GM12878 (cell line): ENCODE results near the gene ADAMTS13. TPM values are rescaled to one million over a fixed set of nuclear protein-coding genes. Genes with fewer than 3 reads are reported as not detected.

Experiments
- ATAC-seq: fragments of 200-7000 bp; cut with Tn5 transposase; 3 replicates; pipeline ENCODE4 v1.9.1; 2020; ENCODE audit warnings: mild to moderate bottlenecking, moderate library complexity
- BruUV-seq: library from RNA; stranded (reverse); fragments of 400-500 nt; replicated peaks from 2 replicates; lab custom pipeline; 2021; lab: Mats Ljungman, UMichigan
- CTCF ChIA-PET: fragments of 300-600 bp; sonication (Branson Sonifier 250); formaldehyde crosslinking; extraction: SDS; loops from one replicate; lab custom pipeline; 2021; ENCODE audit warnings: inconsistent platforms; lab: Yijun Ruan, JAX
- POLR2A ChIA-PET: fragments of 350-600 bp; formaldehyde crosslinking; extraction: SDS; loops from one replicate; lab custom pipeline; 2021; ENCODE audit warnings: inconsistent platforms; lab: Charles Lee
- RAD21 ChIA-PET: fragments of 300-600 bp; sonication (Branson Sonifier 250); formaldehyde crosslinking; loops from one replicate; lab custom pipeline; 2023; ENCODE audit warnings: antibody characterized with exemption; ENCODE audit not compliant: unreplicated experiment; lab: Charles Lee
- SMC1A ChIA-PET: fragments of 300-600 bp; sonication (Branson Sonifier 250); formaldehyde crosslinking; loops from one replicate; lab custom pipeline; 2023; ENCODE audit not compliant: unreplicated experiment, uncharacterized antibody; lab: Charles Lee
- DNase-seq: peaks from one replicate; pipeline ENCODE4 v3.0.0-alpha.2; 2011; ENCODE audit warnings: low read depth, low spot score
- FAIRE-seq: peaks from 3 replicates; lab custom pipeline; 2011; peaks lifted over from hg19 to GRCh38; lab: Jason Lieb, UNC
- H2AFZ ChIP-seq: 2 replicates; pipeline ENCODE4 v1.6.0; 2011; ENCODE audit warnings: low read depth, low read length, control low read depth; ENCODE audit not compliant: control insufficient read depth
- H3K27ac ChIP-seq: 2 replicates; pipeline ENCODE4 v1.5.1; 2011; ENCODE audit warnings: control low read depth; ENCODE audit not compliant: control insufficient read depth, insufficient read depth
- H3K27me3 ChIP-seq, 2 experiments: replicated peaks in 1 of 2; 2 replicates each; pipeline versions ENCODE4 v1.6.0 to v1.6.1; 2011; ENCODE audit warnings: low read length in 1 of 2; ENCODE audit not compliant: control insufficient read depth in 2 of 2, insufficient read depth in 2 of 2
- H3K36me3 ChIP-seq, 2 experiments: 2 replicates each; pipeline ENCODE4 v1.5.1; 2011; ENCODE audit warnings: low read length in 1 of 2; ENCODE audit not compliant: control insufficient read depth in 2 of 2, insufficient read depth in 2 of 2
- H3K4me1 ChIP-seq: 2 replicates; pipeline ENCODE4 v1.6.1; 2011; ENCODE audit warnings: mild to moderate bottlenecking, low read length, moderate library complexity, mixed read lengths; ENCODE audit not compliant: control insufficient read depth, insufficient read depth
- H3K4me2 ChIP-seq: 2 replicates; pipeline ENCODE4 v1.6.0; 2011; ENCODE audit warnings: control low read depth; ENCODE audit not compliant: control insufficient read depth, insufficient read depth
- H3K4me3 ChIP-seq: fragments of 200-600 bp; sonication (generic); 2 replicates; pipeline ENCODE4 v1.5.1; 2016
- H3K79me2 ChIP-seq: 2 replicates; pipeline ENCODE4 v1.6.0; 2011; ENCODE audit warnings: low read length; ENCODE audit not compliant: control insufficient read depth, insufficient read depth
- H3K9ac ChIP-seq: 2 replicates; pipeline ENCODE4 v1.8.0; 2011; ENCODE audit warnings: low read length, control low read depth, mixed read lengths; ENCODE audit not compliant: control insufficient read depth, insufficient read depth
- H3K9me3 ChIP-seq: replicated peaks from 3 replicates; pipeline ENCODE4 v1.5.1; 2011; ENCODE audit warnings: mild to moderate bottlenecking, low read length; ENCODE audit not compliant: control insufficient read depth, insufficient read depth
- H4K20me1 ChIP-seq: 2 replicates; pipeline ENCODE4 v1.6.0; 2011; ENCODE audit not compliant: control insufficient read depth, insufficient read depth
- ATF3 ChIP-seq: IDR thresholded peaks from 2 replicates; pipeline ENCODE4 v1.6.1; 2011; ENCODE audit warnings: low read depth, mild to moderate bottlenecking, low read length, moderate library complexity, borderline replicate concordance; ENCODE audit errors: extremely low read depth
- BCLAF1 ChIP-seq: fragments of 450-650 bp; IDR thresholded peaks from 2 replicates; pipeline ENCODE4 v1.6.1; 2017; ENCODE audit warnings: antibody characterized with exemption, mild to moderate bottlenecking, moderate library complexity
- BRCA1 ChIP-seq: IDR thresholded peaks from 2 replicates; pipeline ENCODE4 v1.6.1; 2011; ENCODE audit warnings: low read depth, low read length, improper control_type of control experiment
- CHD1 ChIP-seq: IDR thresholded peaks from 2 replicates; pipeline ENCODE4 v1.6.1; 2012; ENCODE audit warnings: low read depth, low read length, improper control_type of control experiment
- CHD4 ChIP-seq: fragments of 200-600 bp; sonication (generic); IDR thresholded peaks from 2 replicates; pipeline ENCODE4 v1.6.1; 2016; ENCODE audit warnings: mild to moderate bottlenecking
- IKZF1 ChIP-seq: fragments of 450-650 bp; conservative IDR thresholded peaks from 2 replicates; pipeline ENCODE4 v1.6.1; 2017; ENCODE audit warnings: antibody characterized with exemption, mild to moderate bottlenecking
- JUNB ChIP-seq: IDR thresholded peaks from 2 replicates; pipeline ENCODE4 v1.6.1; 2016; ENCODE audit warnings: antibody characterized with exemption, mild to moderate bottlenecking
- MAX ChIP-seq: IDR thresholded peaks from 2 replicates; pipeline ENCODE4 v1.6.1; 2012; ENCODE audit warnings: low read depth, low read length, improper control_type of control experiment
- NR2C1 ChIP-seq: fragments of 450-650 bp; IDR thresholded peaks from 2 replicates; pipeline ENCODE4 v1.6.1; 2017; ENCODE audit warnings: antibody characterized with exemption, mild to moderate bottlenecking, moderate library complexity
- PKNOX1 ChIP-seq: fragments of 450-650 bp; IDR thresholded peaks from 2 replicates; pipeline ENCODE4 v1.6.1; 2016; ENCODE audit warnings: mild to moderate bottlenecking
- SMAD1 ChIP-seq: fragments of 450-650 bp; IDR thresholded peaks from 2 replicates; pipeline ENCODE4 v1.6.1; 2018; ENCODE audit warnings: mild to moderate bottlenecking, low read depth; ENCODE audit not compliant: partially characterized antibody
- SMARCA5 ChIP-seq: fragments of 450-650 bp; IDR thresholded peaks from 2 replicates; pipeline ENCODE4 v1.6.1; 2017; ENCODE audit warnings: mild to moderate bottlenecking
- SREBF2 ChIP-seq: IDR thresholded peaks from 2 replicates; pipeline ENCODE4 v1.6.1; 2012; ENCODE audit warnings: mild to moderate bottlenecking, low read length
- STAT3 ChIP-seq: IDR thresholded peaks from 2 replicates; pipeline ENCODE4 v1.6.1; 2011; ENCODE audit warnings: low read depth, low read length, improper control_type of control experiment
- YY1 ChIP-seq: IDR thresholded peaks from 2 replicates; pipeline ENCODE4 v1.6.1; 2011; ENCODE audit warnings: low read depth, mild to moderate bottlenecking, low read length
- WGBS: methylation state at CpG from one replicate; pipeline ENCODE4 v1.1.6; 2016; ENCODE audit warnings: low lambda C conversion rate; ENCODE audit not compliant: insufficient replicate concordance, insufficient coverage; ENCODE audit errors: missing lambda C conversion rate; 5-methylcytosine and 5-hydroxymethylcytosine counted together
- in situ Hi-C: fragments of 300-500 bp; cut with MboI; formaldehyde crosslinking; loops from 9 replicates; pipeline ENCODE4 v1.14.3; 2018; ENCODE audit warnings: mixed read lengths
- intact Hi-C: fragments of 100-400 bp; cut with micrococcal nuclease; formaldehyde crosslinking; loops from one replicate; pipeline ENCODE4 v1.14.2; 2022; ENCODE audit not compliant: unreplicated experiment
- polyA plus RNA-seq, 11 experiments: library from polyadenylated mRNA; depleted of rRNA in 4 of 11; unstranded in 6 of 11; stranded (reverse) in 5 of 11; fragments of >200 nt; fragmentation: Nextera tagmentation in 4 of 11; fragmentation: Illumina TruSeq in 1 of 11; extraction: Ambion mirVana in 4 of 11; extraction: Trizol in 1 of 11; gene quantifications; 1 replicate in 1 of 11; 2 replicates in 10 of 11; pipeline versions ENCODE4 v1.2.1 to v1.2.3, GENCODE V29; 2011 to 2016; ENCODE audit warnings: inconsistent platforms in 2 of 11, missing spikeins in 2 of 11, low read depth in 1 of 11
- total RNA-seq, 4 experiments: library from RNA; depleted of rRNA in 3 of 4; stranded (reverse); fragments of >200 nt in 3 of 4; fragmentation: Illumina TruSeq in 1 of 4; extraction: Trizol in 1 of 4; gene quantifications; 2 replicates each; pipeline versions ENCODE4 v1.2.1 to v1.2.3, GENCODE V29; 2013 to 2021

Gene ADAMTS13
- total and polyA plus RNA-seq, 10 of the 15 experiments (the other 5 are each of a cell fraction or from before 2014, with no cell fraction given), result 0.08 to 2.4 (median 0.28) TPM

DNA sequence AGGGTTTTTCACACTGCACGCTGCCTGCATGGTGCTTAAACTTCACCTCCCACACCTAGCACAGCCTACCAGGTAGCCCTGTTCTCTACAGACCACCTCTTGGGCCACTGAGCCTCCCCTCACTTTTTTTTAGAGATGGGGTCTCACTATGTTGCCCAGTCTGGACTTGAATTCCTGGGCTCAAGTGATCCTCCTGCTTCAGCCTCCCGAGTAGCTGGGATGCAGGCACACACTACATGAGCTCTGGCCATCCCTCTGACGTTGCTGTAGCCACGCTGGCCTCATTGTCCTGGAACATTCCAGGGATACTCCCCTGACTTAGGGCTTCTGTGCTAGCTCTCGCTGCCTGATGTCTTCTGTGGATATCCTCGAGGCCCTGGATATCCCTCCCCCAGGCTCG, 30.4 kb downstream of the ADAMTS13 start:
- intact Hi-C loops, result no loop called here
- Histone ChIP-seq H3K79me2 (no peaks in the 10 kb centered on the region), H3K9ac (no peak overlapping the region), H3K27ac (no peak overlapping the region), H3K36me3 (no peaks in the 10 kb centered on the region), H3K9me3 (no peaks in the 10 kb centered on the region), H2AFZ (no peak overlapping the region), H4K20me1 (no peaks in the 10 kb centered on the region), H3K4me2 (no peak overlapping the region), H3K27me3 (no peaks in the 10 kb centered on the region; a peak in 1 of 4 replicates), H3K4me1 (no peaks in the 10 kb centered on the region), H3K4me3 (no peak overlapping the region)
- SMC1A ChIA-PET, result no interaction called here
- WGBS, result 10% methylated on average over 7 of the region's 7 CpGs
- FAIRE-seq (no peak), DNase-seq (no peak), ATAC-seq (no peak)
- POLR2A ChIA-PET, result no interaction called here
- in situ Hi-C loops, result no loop called here
- RAD21 ChIA-PET, result interaction anchor here (0.9 kb wide), 1 partner anchor 13 kb away, joined by 3 read pairs; no protein-coding TSS in a partner anchor
- CTCF ChIA-PET, result interaction anchor here (0.7 kb wide), 1 partner anchor 26 kb away, joined by 3 read pairs; no protein-coding TSS in a partner anchor
- TF ChIP-seq SMARCA5, result no peak
- no peak for TF ChIP-seq SREBF2
- no peak for TF ChIP-seq ATF3
- TF ChIP-seq SMAD1, result no peak
- BruUV-seq, result no TSS peak

GRCh38 chr9:133453651-133454050, 31.5 kb downstream of the ADAMTS13 start:
- intact Hi-C loops (no loop called here), in situ Hi-C loops (no loop called here)
- ChIA-PET CTCF (interaction anchor here (1.8 kb wide), 1 partner anchor 33 kb away, joined by 5 read pairs; no protein-coding TSS in a partner anchor), SMC1A (interaction anchor here (0.6 kb wide), 1 partner anchor 556 kb away, joined by 3 read pairs; no protein-coding TSS in a partner anchor), RAD21 (interaction anchor here (0.9 kb wide), 1 partner anchor 14 kb away, joined by 3 read pairs; no protein-coding TSS in a partner anchor), POLR2A (no interaction called here)
- no peaks in the 10 kb centered on the region; a peak in 2 of 4 replicates for H3K27me3 ChIP-seq
- H3K4me1 ChIP-seq, result no peaks in the 10 kb centered on the region
- BruUV-seq, result no TSS peak
- DNase-seq (no peak), ATAC-seq (no peak), FAIRE-seq (no peak)
- H4K20me1 ChIP-seq, result no peaks in the 10 kb centered on the region
- H3K9me3 ChIP-seq, result no peaks in the 10 kb centered on the region
- H3K79me2 ChIP-seq, result no peaks in the 10 kb centered on the region
- H3K4me2 ChIP-seq, result no peak overlapping the region
- H3K36me3 ChIP-seq, result no peaks in the 10 kb centered on the region
- no peak overlapping the region for H3K27ac ChIP-seq
- H3K9ac ChIP-seq, result no peak overlapping the region
- H2AFZ ChIP-seq, result no peak overlapping the region
- no peak overlapping the region for H3K4me3 ChIP-seq
- 49% methylated on average over 11 of the region's 11 CpGs for WGBS
- TF ChIP-seq IKZF1 (no peak), JUNB (no peak), BRCA1 (no peak), NR2C1 (no peak), CHD4 (no peak), YY1 (no peak), STAT3 (no peak), PKNOX1 (no peak), BCLAF1 (no peak), MAX (no peak), CHD1 (no peak)
